GM18520 (cell line): ENCODE measurements around the gene ZNF423.

Source experiments
- ATAC-seq: cut with Tn5 transposase; IDR thresholded peaks from one replicate; pipeline ENCODE4 v1.9.1; 2021; ENCODE audit not compliant: unreplicated experiment

ZNF423 gene

GRCh38 chr16:49502136-49502881 is 353.6 kb downstream of the ZNF423 start:
- ATAC-seq = no peak

- ATAC-seq = no peak
Observed at GRCh38 chr16:49499869-49500610, 355.9 kb downstream of the ZNF423 start.

DNA sequence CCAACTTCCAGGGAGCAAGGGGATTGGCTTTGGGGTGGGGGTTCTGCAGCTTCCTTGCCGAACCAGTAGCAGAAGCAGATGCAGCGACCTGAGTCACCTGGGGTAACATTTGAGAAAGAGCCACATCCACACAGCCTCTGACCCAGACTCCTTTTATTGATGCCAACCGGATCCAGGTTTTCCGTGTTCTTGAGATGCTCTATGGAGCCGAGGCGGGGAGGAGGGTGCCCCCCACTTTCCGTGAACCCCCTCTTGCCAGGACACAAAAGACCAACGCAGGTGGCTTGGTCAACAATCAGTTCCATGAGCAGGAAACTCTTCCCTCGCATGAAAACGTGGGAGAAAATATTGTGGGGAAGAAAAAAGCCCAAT is 356.5 kb downstream of the ZNF423 start:
- ATAC-seq = no peak

DNA sequence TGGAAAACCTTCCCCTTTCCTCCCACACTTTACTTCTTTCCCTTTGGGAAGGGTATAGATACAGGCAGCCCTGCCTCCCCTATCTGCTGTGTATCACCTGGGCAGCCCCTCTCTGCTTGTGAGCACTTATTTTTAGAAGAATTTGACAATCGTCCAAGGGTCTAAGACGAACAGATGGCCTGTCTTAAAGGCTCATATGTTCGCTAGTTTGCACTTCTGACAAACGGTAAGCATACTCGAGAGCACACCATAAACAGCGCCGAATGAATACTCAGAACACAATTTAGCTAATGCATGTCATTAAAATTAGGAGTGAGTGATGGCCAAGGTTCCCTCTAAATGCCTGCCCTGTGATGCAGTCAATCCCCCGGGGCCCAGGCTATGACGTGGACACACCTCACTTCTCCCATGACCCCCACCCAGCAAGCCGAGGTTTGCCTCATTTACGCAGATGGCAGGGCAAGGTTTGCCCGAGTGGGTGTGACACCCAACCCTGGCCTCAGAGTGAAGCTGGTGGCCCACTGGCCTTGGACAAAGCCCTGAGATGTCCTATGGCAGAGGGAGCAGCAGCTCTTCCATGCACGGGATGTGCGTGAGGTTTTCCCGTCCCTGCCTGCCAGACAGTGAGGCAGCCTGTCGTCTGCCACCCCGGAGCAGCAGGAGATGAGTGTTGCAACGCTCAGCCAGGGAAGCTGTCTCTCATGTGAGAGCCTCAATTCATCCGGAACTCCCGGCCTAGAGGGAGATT is 357.1 kb downstream of the ZNF423 start:
- ATAC-seq = no peak

GRCh38 chr16:49498264-49498663 is 357.6 kb downstream of the ZNF423 start:
- no peak for ATAC-seq

DNA sequence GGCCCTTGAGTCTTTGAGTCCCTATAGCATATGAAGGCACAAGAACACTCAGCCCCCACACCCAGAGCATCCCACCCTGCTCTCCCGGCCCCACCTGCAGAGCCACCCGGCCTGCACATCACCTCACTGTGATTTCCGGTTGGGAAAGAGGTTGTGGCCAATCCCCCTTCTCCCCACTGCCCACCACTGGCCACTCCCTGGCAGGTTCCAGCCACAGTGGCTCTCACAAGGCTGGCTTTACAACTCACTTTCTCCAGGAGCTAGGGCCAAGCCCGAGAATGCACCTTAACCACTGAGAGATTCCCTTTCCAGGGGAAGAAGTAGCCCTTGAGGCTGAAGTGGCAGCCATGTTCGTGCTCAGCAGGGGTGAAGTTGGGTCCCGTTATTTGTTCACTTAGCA is 358.4 kb downstream of the ZNF423 start:
- ATAC-seq = no peak

GRCh38 chr16:49496656-49497055 is 359.3 kb downstream of the ZNF423 start:
- no peak for ATAC-seq

DNA sequence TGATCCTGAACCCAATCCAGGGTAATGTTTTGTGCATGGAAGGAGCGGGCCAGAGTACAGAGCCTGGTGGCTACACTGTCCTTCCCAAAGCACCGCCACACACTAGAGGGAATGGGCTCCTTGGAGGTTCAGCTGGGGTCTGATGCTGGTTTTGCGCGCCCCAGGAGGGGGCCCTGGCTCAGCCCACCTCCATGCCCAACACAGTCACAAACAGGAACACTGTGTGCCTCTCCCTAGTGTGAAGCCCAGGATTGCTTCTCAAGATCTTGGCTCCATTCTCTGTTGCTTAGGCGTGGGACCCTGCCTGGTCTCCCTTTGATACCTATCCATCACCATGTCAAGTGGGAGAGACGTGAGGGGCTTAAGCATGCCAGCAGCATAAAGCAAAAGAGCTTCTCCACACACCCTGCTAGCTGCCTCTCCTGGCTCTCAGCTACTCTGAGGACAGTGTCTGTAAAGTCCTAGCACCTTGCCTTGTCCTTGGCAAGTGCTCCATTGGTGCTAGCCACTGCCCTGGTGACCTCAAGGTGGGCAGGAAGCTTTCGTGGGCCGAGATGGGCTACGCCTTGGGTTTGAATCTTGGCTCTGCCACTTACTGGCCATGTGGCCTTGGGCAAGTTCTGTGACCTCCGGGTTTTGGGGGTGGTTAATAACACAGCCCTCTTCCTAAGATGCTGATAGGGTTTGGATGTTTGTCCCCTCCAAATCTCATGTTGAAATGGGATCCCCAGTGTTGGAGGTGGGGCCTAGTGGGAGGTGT is 360.1 kb downstream of the ZNF423 start:
- ATAC-seq = no peak

- no peak for ATAC-seq
Observed at GRCh38 chr16:49494891-49495566, 360.9 kb downstream of the ZNF423 start.

- no peak for ATAC-seq
Observed at GRCh38 chr16:49494474-49494873, 361.4 kb downstream of the ZNF423 start.

DNA sequence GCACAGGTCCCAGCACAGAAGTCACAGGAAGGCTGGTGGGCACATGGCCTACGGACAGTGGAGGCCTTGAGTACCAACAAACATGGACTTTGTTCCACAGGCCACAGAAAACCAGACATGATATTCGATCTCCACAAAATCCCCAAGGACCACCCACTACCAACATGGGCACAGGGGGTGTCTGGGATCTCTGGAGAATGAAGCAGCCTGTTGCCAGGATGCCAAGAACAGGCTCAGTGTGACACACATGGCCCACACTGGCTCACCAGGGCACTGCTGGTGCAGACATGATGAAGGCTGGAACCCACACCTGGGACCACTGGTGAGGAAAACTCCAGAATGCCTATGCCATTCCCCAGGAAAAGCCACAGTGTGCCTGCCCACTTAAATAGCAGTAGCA is 362.1 kb downstream of the ZNF423 start:
- ATAC-seq = no peak

GRCh38 chr16:49492896-49493626 is 362.9 kb downstream of the ZNF423 start:
- no peak for ATAC-seq

DNA sequence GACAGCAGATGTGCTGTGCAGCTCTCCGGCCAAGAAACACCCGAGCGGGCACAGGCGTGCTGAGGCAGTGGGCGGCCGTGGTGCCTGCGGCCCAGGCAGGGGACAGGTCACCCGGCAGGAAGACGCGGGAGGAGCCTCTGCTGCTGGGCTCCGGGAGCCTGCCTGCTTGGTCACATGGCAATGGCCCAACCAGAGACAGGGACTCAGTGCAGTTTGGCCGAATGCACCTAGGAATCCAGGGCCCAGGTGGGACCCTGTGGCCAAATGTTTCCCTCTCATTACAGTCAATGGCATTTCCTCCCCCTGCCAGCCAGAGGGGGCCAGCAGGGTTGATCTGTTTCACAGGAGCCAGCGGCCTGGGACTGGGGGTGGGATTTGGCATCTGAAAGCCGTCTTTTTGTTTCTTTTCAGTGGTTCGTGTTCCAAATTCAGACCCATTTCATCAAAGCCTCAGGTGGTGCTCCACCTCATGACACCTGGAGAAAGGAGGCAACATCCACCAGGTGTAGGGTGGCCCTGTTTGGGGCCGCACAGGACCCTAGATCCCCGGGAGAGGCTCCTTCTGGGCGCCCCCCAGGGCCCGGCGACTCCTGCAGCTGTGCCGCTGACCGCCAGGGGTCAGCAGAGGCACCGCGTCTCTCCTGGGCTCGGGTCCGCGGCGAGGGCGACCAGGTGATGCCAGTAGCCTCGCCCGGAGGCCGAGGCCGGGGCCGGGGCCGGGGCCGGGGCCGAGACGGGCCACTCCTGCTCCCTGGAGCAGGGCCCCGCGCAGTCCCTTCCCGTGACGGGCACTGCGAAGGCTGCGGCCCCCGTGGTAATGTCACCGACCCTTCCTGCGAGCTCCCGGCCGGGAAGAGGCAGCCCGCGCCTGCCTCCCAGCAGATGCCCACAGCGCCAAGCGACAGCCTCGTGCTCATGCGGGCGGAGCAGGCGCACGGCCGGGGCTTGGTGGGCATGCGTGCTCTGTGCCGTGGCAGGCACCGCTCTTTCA is 363.8 kb downstream of the ZNF423 start:
- no peak for ATAC-seq

DNA sequence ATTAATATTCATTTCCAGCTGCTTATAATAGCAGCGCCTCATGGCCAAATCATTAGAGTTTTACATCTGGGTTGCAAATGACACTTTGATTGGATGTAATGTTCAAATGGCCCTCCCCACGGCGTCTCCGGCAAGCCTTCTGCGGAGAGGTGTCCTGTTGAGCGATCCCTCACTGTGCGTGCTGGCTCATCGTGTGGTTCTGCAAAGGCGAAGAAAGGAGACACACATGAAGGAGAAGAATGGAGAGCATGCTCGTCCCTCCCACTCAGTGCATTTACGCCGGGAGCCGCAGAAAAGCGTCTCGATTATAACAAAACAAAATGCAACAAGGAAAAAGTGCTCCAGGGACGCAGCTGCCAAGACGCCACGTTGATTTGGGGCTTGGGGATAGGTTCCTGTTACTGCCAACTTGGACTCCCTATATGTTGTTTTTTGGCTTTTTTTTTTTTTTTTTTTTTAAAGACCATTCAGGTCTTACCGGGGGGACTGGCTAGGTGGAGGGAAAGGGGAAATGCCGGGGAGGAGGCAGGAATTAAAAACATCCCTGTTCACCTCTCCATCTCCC is 364.7 kb downstream of the ZNF423 start:
- ATAC-seq = no peak

DNA sequence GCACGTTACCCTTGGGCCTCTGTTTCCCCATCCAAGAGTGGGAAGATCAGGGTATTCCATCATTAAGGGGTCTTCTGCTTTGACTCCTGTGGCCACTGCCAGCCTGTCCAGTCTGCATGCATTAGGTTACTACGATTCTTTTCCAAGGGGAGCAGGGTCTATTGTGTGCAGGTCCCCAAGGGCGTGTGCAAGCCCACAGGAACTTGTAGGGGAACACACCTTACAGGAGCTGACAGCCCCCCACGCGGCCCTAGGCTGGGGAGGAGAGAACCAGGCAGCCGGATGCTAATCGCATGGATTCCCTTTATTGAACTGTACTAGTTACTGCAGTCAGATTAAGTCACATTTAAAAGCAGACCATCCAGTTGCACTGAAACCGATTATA is 365.6 kb downstream of the ZNF423 start:
- no peak for ATAC-seq

- ATAC-seq = no peak
Observed at GRCh38 chr16:49489686-49490320, 366.1 kb downstream of the ZNF423 start.

DNA sequence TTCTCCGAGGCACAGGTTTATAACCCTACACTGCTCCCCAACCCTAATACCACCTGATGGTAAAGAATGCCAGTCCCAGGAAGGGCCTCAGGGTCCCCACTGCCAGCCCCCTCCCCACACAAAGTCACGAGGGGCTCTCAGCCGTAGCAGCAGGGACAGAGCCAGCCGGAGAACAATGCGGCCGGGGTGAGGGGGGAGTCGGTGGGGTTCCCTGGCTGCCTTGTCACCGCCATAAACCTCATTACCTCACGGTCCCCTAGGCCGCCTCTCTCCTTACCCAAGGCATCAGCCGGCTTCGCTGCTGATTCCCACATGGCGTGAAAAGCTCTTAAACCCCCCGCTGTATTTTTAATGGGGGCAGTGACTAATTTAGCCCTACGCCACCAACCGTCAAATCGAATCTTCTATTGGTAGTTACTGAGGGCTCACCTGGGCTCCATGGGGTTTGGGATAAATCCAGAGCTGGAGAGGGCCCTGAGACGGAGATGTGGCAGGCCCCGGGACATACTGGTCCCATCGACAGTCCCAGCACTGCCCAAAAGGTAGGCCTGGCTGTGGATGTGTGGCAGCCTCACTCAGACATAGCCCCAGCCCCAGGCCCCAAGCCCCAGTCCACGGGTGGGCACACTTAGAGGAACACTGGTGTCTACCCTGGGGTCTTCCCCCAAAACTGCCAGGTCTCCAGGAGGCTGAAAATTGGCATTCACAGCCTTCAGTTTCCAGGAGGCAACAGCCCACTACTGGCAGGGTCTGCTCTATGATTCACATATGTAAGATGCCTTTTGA is 367.0 kb downstream of the ZNF423 start:
- ATAC-seq = no peak
